Glomerular visceral epithelial cell (primary cell): ENCODE results near the gene SLC39A8.

Experiments
- DNase-seq: peaks from one replicate; pipeline ENCODE4 v3.0.0-alpha.2; 2016; ENCODE audit errors: extremely low spot score

The SLC39A8 gene

GRCh38 chr4:102230194-102230593 lies 115.1 kb downstream of the SLC39A8 start:
- no peak for DNase-seq

GRCh38 chr4:102227388-102227787 lies 117.9 kb downstream of the SLC39A8 start:
- no peak for DNase-seq

- no peak for DNase-seq
Measured at GRCh38 chr4:102223461-102223860, 121.8 kb downstream of the SLC39A8 start.

- DNase-seq = no peak
Measured at GRCh38 chr4:102222838-102223409, 122.4 kb downstream of the SLC39A8 start.

GRCh38 chr4:102219129-102219528 lies 126.2 kb downstream of the SLC39A8 start:
- DNase-seq = no peak

- no peak for DNase-seq
Measured at GRCh38 chr4:102218656-102219055, 126.6 kb downstream of the SLC39A8 start.

GRCh38 chr4:102217775-102218355 lies 127.4 kb downstream of the SLC39A8 start:
- no peak for DNase-seq

- DNase-seq = no peak
Measured at GRCh38 chr4:102217345-102217744, 127.9 kb downstream of the SLC39A8 start.

GRCh38 chr4:102216666-102217065 lies 128.6 kb downstream of the SLC39A8 start:
- DNase-seq = no peak

GRCh38 chr4:102213031-102213430 lies 132.3 kb downstream of the SLC39A8 start:
- DNase-seq = no peak
